GM18498 (cell line): ENCODE measurements around the gene FKBP1B.
"Not testable (repeated sequence)": the region's sequence is repeated elsewhere in the genome, so short reads cannot be mapped to it uniquely, and the experiment has no call there.

Experiments
- ATAC-seq: cut with Tn5 transposase; IDR thresholded peaks from one replicate; pipeline ENCODE4 v1.9.1; 2021; ENCODE audit warnings: mild to moderate bottlenecking, moderate library complexity; ENCODE audit not compliant: unreplicated experiment

FKBP1B gene

GRCh38 chr2:24049485-24050021 lies at the start of gene FKBP1B:
TSS of gene FKBP1B (plus strand) at chr2:24049741. CDS start at chr2:24049850, 109 bp downstream.
- ATAC-seq, result peak; percentile 24

GRCh38 chr2:24007693-24008092 lies 41.8 kb upstream of the FKBP1B start:
- no peak for ATAC-seq

GRCh38 chr2:24008672-24009366 lies 40.7 kb upstream of the FKBP1B start:
- no peak for ATAC-seq

- no peak for ATAC-seq
Observed at GRCh38 chr2:24009367-24009679, 40.2 kb upstream of the FKBP1B start.

GRCh38 chr2:24009680-24010476 lies 39.7 kb upstream of the FKBP1B start, which contains the start of gene MFSD2B:
TSS of gene MFSD2B (plus strand) at chr2:24010085. CDS start at chr2:24010097, 12 bp downstream.
- ATAC-seq, result no peak

- ATAC-seq, result no peak
Observed at GRCh38 chr2:24010477-24011249, 38.9 kb upstream of the FKBP1B start.

- ATAC-seq, result no peak
Observed at GRCh38 chr2:24011250-24012104, 38.1 kb upstream of the FKBP1B start.

- ATAC-seq, result no peak
Observed at GRCh38 chr2:24012521-24013188, 36.9 kb upstream of the FKBP1B start.

- not testable (repeated sequence) for ATAC-seq
Observed at GRCh38 chr2:24014902-24015301, 34.6 kb upstream of the FKBP1B start.

GRCh38 chr2:24015562-24016375 lies 33.8 kb upstream of the FKBP1B start:
- ATAC-seq, result no peak

- ATAC-seq, result no peak
Observed at GRCh38 chr2:24016376-24016761, 33.2 kb upstream of the FKBP1B start.

- no peak for ATAC-seq
Observed at GRCh38 chr2:24016853-24017703, 32.5 kb upstream of the FKBP1B start.

GRCh38 chr2:24017711-24018110 lies 31.8 kb upstream of the FKBP1B start:
- no peak for ATAC-seq

GRCh38 chr2:24018241-24018640 lies 31.3 kb upstream of the FKBP1B start:
- no peak for ATAC-seq

- ATAC-seq, result no peak
Observed at GRCh38 chr2:24019729-24020128, 29.8 kb upstream of the FKBP1B start.

GRCh38 chr2:24020244-24020643 lies 29.3 kb upstream of the FKBP1B start:
- ATAC-seq, result no peak

GRCh38 chr2:24021122-24021998 lies 28.2 kb upstream of the FKBP1B start:
- no peak for ATAC-seq
